IMR-90 (cell line): Measurements from ENCODE around the gene BET1L. TPM values are rescaled to one million over a fixed set of nuclear protein-coding genes. Genes with fewer than 3 reads are reported as not detected.

Experiments
- ATAC-seq: fragments of 200-7000 bp; cut with Tn5 transposase; 2 replicates; pipeline ENCODE4 v1.9.1; 2020; ENCODE audit warnings: low read depth, mild to moderate bottlenecking, moderate library complexity
- BruUV-seq: library from RNA; stranded (reverse); fragments of 400-500 nt; replicated peaks from 2 replicates; lab custom pipeline; 2021; lab: Mats Ljungman, UMichigan
- CTCF ChIA-PET: fragments of 300-600 bp; formaldehyde crosslinking; extraction: SDS; loops from one replicate; lab custom pipeline; 2021; ENCODE audit warnings: antibody characterized with exemption; lab: Yijun Ruan, JAX
- POLR2A ChIA-PET: fragments of 300-600 bp; sonication (Branson Sonifier 250); formaldehyde crosslinking; loops from one replicate; lab custom pipeline; 2022; ENCODE audit warnings: antibody characterized with exemption; ENCODE audit not compliant: unreplicated experiment; lab: Charles Lee
- DNase-seq: peaks from one replicate; pipeline ENCODE4 v3.0.0; 2013
- H2AFZ ChIP-seq: replicated peaks from 2 replicates; pipeline ENCODE3; 2013; ENCODE audit warnings: low read length, mild to moderate bottlenecking; ENCODE audit not compliant: poor library complexity
- H2AK5ac ChIP-seq: 2 replicates; pipeline ENCODE4 v1.6.1; 2013; ENCODE audit warnings: low read depth, low read length, inconsistent platforms
- H2AK9ac ChIP-seq: replicated peaks from 2 replicates; pipeline ENCODE3; 2013; ENCODE audit warnings: mild to moderate bottlenecking, low read depth, low read length, moderate library complexity; ENCODE audit not compliant: poor library complexity
- H2BK120ac ChIP-seq: 2 replicates; pipeline ENCODE4 v1.6.1; 2013; ENCODE audit warnings: low read depth, low read length, inconsistent platforms
- H2BK15ac ChIP-seq: 3 replicates; pipeline ENCODE4 v1.6.1; 2013; ENCODE audit warnings: low read depth, low read length, inconsistent platforms
- H2BK20ac ChIP-seq: 2 replicates; pipeline ENCODE4 v1.6.1; 2013; ENCODE audit warnings: low read depth, mild to moderate bottlenecking, inconsistent platforms, low read length, moderate library complexity
- H2BK5ac ChIP-seq: 2 replicates; pipeline ENCODE4 v1.6.1; 2013; ENCODE audit warnings: mild to moderate bottlenecking, low read depth, low read length, inconsistent platforms; ENCODE audit not compliant: poor library complexity, severe bottlenecking
- H3K14ac ChIP-seq: replicated peaks from 2 replicates; pipeline ENCODE4 v1.6.1; 2013; ENCODE audit warnings: low read depth, low read length, inconsistent platforms
- H3K18ac ChIP-seq: 2 replicates; pipeline ENCODE4 v1.6.1; 2013; ENCODE audit warnings: low read depth, low read length, control low read depth
- H3K23ac ChIP-seq: 2 replicates; pipeline ENCODE4 v1.6.1; 2013; ENCODE audit warnings: low read depth, low read length, inconsistent platforms
- H3K27ac ChIP-seq: 2 replicates; pipeline ENCODE4 v1.5.1; 2013; ENCODE audit warnings: mild to moderate bottlenecking, control low read depth, low read length; ENCODE audit not compliant: insufficient read depth
- H3K27me3 ChIP-seq: 2 replicates; pipeline ENCODE4 v1.6.1; 2013; ENCODE audit warnings: low read length; ENCODE audit not compliant: control insufficient read depth, insufficient read depth
- H3K36me3 ChIP-seq: 2 replicates; pipeline ENCODE4 v1.6.1; 2013; ENCODE audit warnings: low read length, mixed read lengths; ENCODE audit not compliant: control insufficient read depth, insufficient read depth
- H3K4ac ChIP-seq: 2 replicates; pipeline ENCODE4 v1.6.1; 2013; ENCODE audit warnings: low read depth, low read length, inconsistent platforms
- H3K4me1 ChIP-seq: 2 replicates; pipeline ENCODE4 v1.6.1; 2013; ENCODE audit warnings: low read length, mixed read lengths; ENCODE audit not compliant: control insufficient read depth, insufficient read depth
- H3K4me2 ChIP-seq: 2 replicates; pipeline ENCODE4 v1.6.1; 2013; ENCODE audit warnings: low read depth, mild to moderate bottlenecking, control low read depth, low read length, moderate library complexity
- H3K4me3 ChIP-seq: 2 replicates; pipeline ENCODE4 v1.5.1; 2013; ENCODE audit warnings: low read depth, mild to moderate bottlenecking, control low read depth, low read length, moderate library complexity; ENCODE audit not compliant: insufficient read depth
- H3K56ac ChIP-seq: 2 replicates; pipeline ENCODE4 v1.6.1; 2013; ENCODE audit warnings: low read length, inconsistent platforms; ENCODE audit not compliant: insufficient read depth; ENCODE audit errors: extremely low read depth
- H3K79me1 ChIP-seq, 2 experiments: 2 replicates each; pipeline ENCODE4 v1.6.1; 2013; ENCODE audit warnings: low read length in 2 of 2, inconsistent platforms in 1 of 2, low read depth in 1 of 2
- H3K9ac ChIP-seq: 2 replicates; pipeline ENCODE4 v1.6.1; 2013; ENCODE audit warnings: low read depth, low read length, control low read depth
- H3K9me1 ChIP-seq: 2 replicates; pipeline ENCODE4 v1.6.1; 2013; ENCODE audit warnings: low read length, inconsistent platforms; ENCODE audit not compliant: insufficient read depth
- H3K9me3 ChIP-seq: 2 replicates; pipeline ENCODE4 v1.6.1; 2013; ENCODE audit warnings: low read length; ENCODE audit not compliant: control insufficient read depth, insufficient read depth
- H4K20me1 ChIP-seq: 2 replicates; pipeline ENCODE4 v1.6.1; 2013; ENCODE audit warnings: low read length, inconsistent platforms; ENCODE audit not compliant: insufficient read depth
- H4K5ac ChIP-seq: 2 replicates; pipeline ENCODE4 v1.6.1; 2013; ENCODE audit warnings: mild to moderate bottlenecking, low read depth, low read length, control low read depth
- H4K8ac ChIP-seq, 2 experiments: 2 replicates each; pipeline ENCODE4 v1.6.1; 2013; ENCODE audit warnings: low read depth in 2 of 2, low read length in 2 of 2, control low read depth in 1 of 2, inconsistent platforms in 1 of 2
- H4K91ac ChIP-seq: 2 replicates; pipeline ENCODE4 v1.6.1; 2013; ENCODE audit warnings: low read depth, low read length, inconsistent platforms; ENCODE audit not compliant: insufficient read depth
- FOS ChIP-seq: fragments of 150-350 bp; IDR thresholded peaks from 2 replicates; pipeline ENCODE4 v1.6.1; 2016; ENCODE audit warnings: low read depth, low read length
- MXI1 ChIP-seq: IDR thresholded peaks from 2 replicates; pipeline ENCODE4 v1.6.1; 2012; ENCODE audit warnings: low read depth, mild to moderate bottlenecking, low read length, moderate library complexity, borderline replicate concordance
- RFX5 ChIP-seq: IDR thresholded peaks from 2 replicates; pipeline ENCODE4 v1.8.0; 2012; ENCODE audit warnings: low read depth, mild to moderate bottlenecking, low read length, moderate library complexity
- USF2 ChIP-seq: fragments of 150-350 bp; IDR thresholded peaks from 2 replicates; pipeline ENCODE4 v1.6.1; 2017; ENCODE audit warnings: mild to moderate bottlenecking, antibody characterized with exemption, low read length, low read depth
- WGBS, 2 experiments: methylation state at CpG; one replicate each; pipeline versions ENCODE4 v1.1.5 to v1.1.7; 2013; ENCODE audit warnings: missing lambda C conversion rate in 2 of 2; ENCODE audit not compliant: insufficient read length in 1 of 2; ENCODE audit errors: extremely low coverage in 2 of 2; 5-methylcytosine and 5-hydroxymethylcytosine counted together
- dilution Hi-C: fragments of 300-500 bp; cut with HindIII; formaldehyde crosslinking; loops from one replicate; pipeline ENCODE4 v1.14.3; 2018; ENCODE audit warnings: low sequenced_read_pairs; ENCODE audit not compliant: unreplicated experiment
- in situ Hi-C: fragments of 300-500 bp; cut with MboI; formaldehyde crosslinking; loops from 3 replicates; pipeline ENCODE4 v1.14.3; 2019; ENCODE audit warnings: low sequenced_read_pairs, inconsistent platforms, mixed read lengths
- intact Hi-C: fragments of 100-400 bp; cut with micrococcal nuclease; formaldehyde crosslinking; loops from 2 replicates; pipeline ENCODE4 v1.10.0; 2022
- polyA plus RNA-seq, 3 experiments: library from polyadenylated mRNA; depleted of rRNA; stranded (reverse); fragments of >200 nt; gene quantifications; 2 replicates each; pipeline ENCODE4 v1.2.3, GENCODE V29; 2012; ENCODE audit warnings: low replicate concordance in 1 of 3
- total RNA-seq: library from RNA; depleted of rRNA; stranded (reverse); fragments of >200 nt; gene quantifications from 2 replicates; pipeline ENCODE4 v1.2.3, GENCODE V29; 2012

BET1L gene
- total and polyA plus RNA-seq, 2 of the 4 experiments (the other 2 are of a cell fraction), result 10.8 to 90.7 TPM

DNA sequence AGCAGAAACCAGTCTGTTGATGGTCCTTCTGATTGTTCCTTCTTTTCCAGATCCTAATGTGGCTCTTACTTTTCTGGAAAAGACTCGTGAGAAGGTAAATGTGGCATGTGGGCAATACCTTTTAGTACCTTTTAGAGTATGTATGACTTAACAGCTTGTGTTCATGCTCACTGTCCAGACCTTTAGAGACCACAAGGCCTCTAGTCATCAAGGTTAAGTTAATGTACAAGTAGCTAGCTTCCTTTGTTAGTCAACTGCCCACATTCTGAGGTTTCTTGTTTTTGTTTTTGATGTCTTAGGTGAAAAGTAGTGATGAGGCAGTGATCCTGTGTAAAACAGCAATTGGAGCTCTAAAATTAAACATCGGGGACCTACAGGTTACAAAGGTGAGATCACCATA lies 37.2 kb upstream of the BET1L start:
- Histone ChIP-seq H4K91ac (no peak overlapping the region), H2AK5ac (no peak overlapping the region), H3K27ac (no peak overlapping the region), H3K4me3 (no peak overlapping the region), H3K14ac (no peak overlapping the region), H4K5ac (no peak overlapping the region), H4K8ac (no peak overlapping the region), H2BK15ac (no peak overlapping the region), H2BK20ac (no peak overlapping the region), H3K56ac (no peak overlapping the region), H3K4me1 (no peaks in the 10 kb centered on the region), H3K4me2 (no peak overlapping the region), H3K27me3 (no peaks in the 10 kb centered on the region), H3K36me3 (peaks cover 45% of the 10 kb centered on the region), H2AK9ac (no peak overlapping the region), H4K20me1 (peaks cover 11% of the 10 kb centered on the region; the same call in 1 of the 2 replicates), H2AFZ (no peak overlapping the region), H2BK120ac (no peak overlapping the region), H3K79me1 (peaks cover 26 to 27% of the 10 kb centered on the region in 2 experiments), H3K18ac (no peak overlapping the region), H3K23ac (no peak overlapping the region), H3K9me3 (no peaks in the 10 kb centered on the region), H2BK5ac (no peak overlapping the region), H3K4ac (no peak overlapping the region), H3K9ac (no peak overlapping the region), H3K9me1 (0 out of 2 replicates have a peak, but pooled peaks cover 5% of the 10 kb centered on the region)
- ChIA-PET POLR2A (interaction anchor here (0.6 to 0.7 kb wide), 2 partner anchors 28 to 37 kb away, joined by 3 read pairs; partner anchors contain the start of genes BET1L and RIC8A), CTCF (no interaction called here)
- dilution Hi-C loops (no loop called here), intact Hi-C loops (no loop called here), in situ Hi-C loops (loop anchor here (5.0 kb wide), 1 partner anchor 33 kb away; the partner anchor contains the start of gene NLRP6)
- DNase-seq, result no peak
- no peak for TF ChIP-seq FOS
- no peak for TF ChIP-seq USF2
- no peak for TF ChIP-seq RFX5
- TF ChIP-seq MXI1, result no peak
- WGBS, 2 experiments, result no CpG with 5 or more reads among the region's 2 CpGs
- BruUV-seq, result no TSS peak
- no peak for ATAC-seq
